ENCODE results near the gene SALL4.

DNA sequence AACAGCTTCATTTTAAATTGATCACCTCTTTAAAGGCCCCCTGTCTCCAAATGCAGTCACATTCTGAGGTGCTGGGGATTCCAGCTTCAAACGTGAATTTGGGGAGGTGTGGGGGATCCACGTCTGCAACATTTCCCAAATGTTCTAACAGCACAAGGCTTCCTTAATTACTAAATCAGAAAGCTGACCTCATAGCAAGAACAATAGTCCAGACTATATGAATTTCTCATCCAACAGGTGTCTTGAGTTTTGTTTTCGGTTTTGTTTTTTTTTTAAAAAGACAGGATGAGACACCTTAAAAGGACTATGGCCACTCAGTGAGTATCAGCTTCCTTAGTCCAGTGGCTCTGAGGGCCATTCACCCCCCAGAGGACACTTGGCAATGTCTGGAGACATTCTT, 45.7 kb downstream of the SALL4 start:
- TF ChIP-seq GATA2 (IDR thresholded peaks at IDR 0.05; ENCODE audit: low read depth, low read length), result no peak
- TF ChIP-seq GATA3 (IDR thresholded peaks at IDR 0.05; ENCODE audit: low read depth, low read length), result no peak

Measured in SH-SY5Y (cell line).